ENCODE measurements around the gene ASPA. TPM values are rescaled to one million over a fixed set of nuclear protein-coding genes. Genes with fewer than 3 reads are reported as not detected.
"Not testable (repeated sequence)": the region's sequence is repeated elsewhere in the genome, so short reads cannot be mapped to it uniquely, and the experiment has no call there.

Gene ASPA
- total RNA-seq, 1 donor from 2014 or later: 0.51 TPM

- no peak for DNase-seq (ENCODE audit: extremely low spot score, unreplicated experiment)
- H3K4me1 Mint-ChIP-seq (ENCODE audit: unreplicated experiment): peaks cover 9% of the 10 kb centered on the region
- no peaks in the 10 kb centered on the region for H3K9me3 Mint-ChIP-seq
- no peaks in the 10 kb centered on the region for H3K36me3 Mint-ChIP-seq
- TF ChIP-seq CTCF (conservative IDR thresholded peaks at IDR 0.05): no peak
- H3K27me3 Mint-ChIP-seq: no peaks in the 10 kb centered on the region
- H3K27ac Mint-ChIP-seq: no peak overlapping the region
- no peak overlapping the region for H3K4me3 Mint-ChIP-seq
Measured at GRCh38 chr17:3507869-3508268, 32.1 kb downstream of the ASPA start.

GRCh38 chr17:3510090-3510489 lies 34.3 kb downstream of the ASPA start:
- no peak for DNase-seq (ENCODE audit: extremely low spot score, unreplicated experiment)
- H3K27me3 Mint-ChIP-seq: no peaks in the 10 kb centered on the region
- H3K4me1 Mint-ChIP-seq (ENCODE audit: unreplicated experiment): peaks cover 14% of the 10 kb centered on the region
- TF ChIP-seq CTCF (conservative IDR thresholded peaks at IDR 0.05): no peak
- H3K36me3 Mint-ChIP-seq: no peaks in the 10 kb centered on the region
- H3K27ac Mint-ChIP-seq: no peak overlapping the region
- H3K9me3 Mint-ChIP-seq: no peaks in the 10 kb centered on the region
- no peak overlapping the region for H3K4me3 Mint-ChIP-seq

GRCh38 chr17:3511852-3512504 lies 36.2 kb downstream of the ASPA start:
- Mint-ChIP-seq H3K4me1 (ENCODE audit: unreplicated experiment) (peaks cover 14% of the 10 kb centered on the region), H3K4me3 (no peak overlapping the region), H3K9me3 (no peaks in the 10 kb centered on the region), H3K36me3 (no peaks in the 10 kb centered on the region), H3K27ac (no peak overlapping the region), H3K27me3 (no peaks in the 10 kb centered on the region)
- no peak for TF ChIP-seq CTCF (conservative IDR thresholded peaks at IDR 0.05)
- DNase-seq (ENCODE audit: extremely low spot score, unreplicated experiment): no peak

- no peak for TF ChIP-seq CTCF (conservative IDR thresholded peaks at IDR 0.05)
- Mint-ChIP-seq H3K27ac (peak overlapping the region; percentile 55), H3K36me3 (no peaks in the 10 kb centered on the region), H3K9me3 (no peaks in the 10 kb centered on the region), H3K4me1 (ENCODE audit: unreplicated experiment) (peaks cover 14% of the 10 kb centered on the region), H3K4me3 (no peak overlapping the region), H3K27me3 (no peaks in the 10 kb centered on the region)
- no peak for DNase-seq (ENCODE audit: extremely low spot score, unreplicated experiment)
Measured at GRCh38 chr17:3512505-3513171, 36.8 kb downstream of the ASPA start.

- no peak for DNase-seq (ENCODE audit: extremely low spot score, unreplicated experiment)
- Mint-ChIP-seq H3K4me1 (ENCODE audit: unreplicated experiment) (peaks cover 14% of the 10 kb centered on the region), H3K36me3 (no peaks in the 10 kb centered on the region), H3K4me3 (no peak overlapping the region), H3K27me3 (no peaks in the 10 kb centered on the region), H3K9me3 (no peaks in the 10 kb centered on the region), H3K27ac (peak overlapping the region; percentile 55)
- TF ChIP-seq CTCF (conservative IDR thresholded peaks at IDR 0.05): no peak
Measured at GRCh38 chr17:3513305-3514035, 37.7 kb downstream of the ASPA start.

GRCh38 chr17:3514167-3514566 lies 38.4 kb downstream of the ASPA start:
- DNase-seq (ENCODE audit: extremely low spot score, unreplicated experiment); H3K4me3 Mint-ChIP-seq; H3K36me3 Mint-ChIP-seq; H3K9me3 Mint-ChIP-seq; H3K27me3 Mint-ChIP-seq; H3K27ac Mint-ChIP-seq: not testable (repeated sequence)
- peaks cover 14% of the 10 kb centered on the region for H3K4me1 Mint-ChIP-seq (ENCODE audit: unreplicated experiment)
